Measurements from ENCODE around the gene PTPRN2.

- TF ChIP-seq CTCF (conservative IDR thresholded peaks at IDR 0.05; ENCODE audit: low read depth, low read length): no peak
- TF ChIP-seq EZH2 (IDR thresholded peaks at IDR 0.05; ENCODE audit: borderline replicate concordance, low read depth, low read length, poor library complexity, severe bottlenecking): no peak
Observed at GRCh38 chr7:158072991-158073730, 514.5 kb downstream of the PTPRN2 start.

All from A673 (cell line).